ENCODE results near the gene CLDN2.

DNA sequence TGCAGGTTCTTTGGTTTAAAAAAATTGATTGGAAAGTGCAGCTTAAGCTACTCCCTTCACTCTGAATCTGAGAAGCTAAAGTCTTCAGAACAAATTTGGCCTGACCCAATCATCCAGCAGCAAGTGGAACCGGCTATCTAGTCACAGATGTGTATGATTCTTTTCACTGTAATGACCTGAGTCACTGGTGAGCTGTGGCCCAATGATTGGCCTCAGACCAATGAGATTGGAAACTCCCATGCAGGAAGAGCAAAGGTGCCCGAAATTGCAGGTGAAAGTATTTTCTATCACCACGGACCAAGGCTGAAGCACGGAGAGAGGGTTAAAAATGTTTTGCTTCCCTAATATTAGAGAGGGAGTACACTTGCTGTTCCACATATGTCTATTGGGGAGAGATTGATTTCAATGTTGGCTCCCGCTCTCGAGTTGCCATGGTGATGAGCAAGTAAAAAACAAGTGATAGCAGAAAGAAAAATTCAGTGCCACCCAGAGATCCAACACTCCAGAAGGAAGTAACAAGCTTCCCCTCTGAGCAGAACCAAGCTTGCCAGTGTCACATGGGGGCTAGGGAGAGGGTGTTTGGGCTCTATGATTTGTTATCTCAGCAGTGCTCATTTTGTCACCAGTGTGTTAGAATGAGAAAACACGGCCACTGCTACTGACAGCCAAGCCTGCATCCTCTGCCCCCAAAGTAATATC lies 28.3 kb upstream of the CLDN2 start:
- TF ChIP-seq POLR2A (IDR thresholded peaks at IDR 0.05; ENCODE audit: low read length) (no peak), GATA1 (IDR thresholded peaks at IDR 0.05; ENCODE audit: low read depth, low read length) (no peak)

Data from erythroblast (primary cell).